GM19468 (cell line): Measurements from ENCODE around the gene DNM3.

Experiments used
- ATAC-seq: cut with Tn5 transposase; IDR thresholded peaks from one replicate; pipeline ENCODE4 v1.9.1; 2021; ENCODE audit warnings: mild to moderate bottlenecking, moderate library complexity, moderate number of reproducible peaks; ENCODE audit not compliant: unreplicated experiment; ENCODE audit errors: extremely low read depth

DNM3 gene

GRCh38 chr1:172452536-172453152 is 611.3 kb downstream of the DNM3 start:
- ATAC-seq, result no peak

- ATAC-seq, result no peak
Measured at GRCh38 chr1:172453153-172453545, 611.9 kb downstream of the DNM3 start.

GRCh38 chr1:172453607-172454006 is 612.3 kb downstream of the DNM3 start:
- ATAC-seq, result no peak

GRCh38 chr1:172455451-172455850 is 614.2 kb downstream of the DNM3 start:
- ATAC-seq, result no peak

- ATAC-seq, result no peak
Measured at GRCh38 chr1:172456344-172456769, 615.1 kb downstream of the DNM3 start.

GRCh38 chr1:172457479-172458130 is 616.3 kb downstream of the DNM3 start:
- no peak for ATAC-seq

GRCh38 chr1:172460177-172460576 is 618.9 kb downstream of the DNM3 start:
- no peak for ATAC-seq

GRCh38 chr1:172460887-172461315 is 619.6 kb downstream of the DNM3 start:
- no peak for ATAC-seq
